ENCODE data around the gene CELF2.

CELF2 gene

GRCh38 chr10:11152801-11153200 lies 135.1 kb downstream of the CELF2 start:
- no peak for TF ChIP-seq TAF1 (IDR thresholded peaks at IDR 0.05; ENCODE audit: borderline replicate concordance, insufficient read depth, low read length)
- TF ChIP-seq FOXP2 (optimal IDR thresholded peaks at IDR 0.05; ENCODE audit: borderline replicate concordance, extremely low read depth, extremely low read length, insufficient read depth), result no peak
- TF ChIP-seq REST (IDR thresholded peaks at IDR 0.05; ENCODE audit: insufficient read depth in 1 of 2, low read depth in 2 of 2, low read length in 2 of 2), result no peak
- no peak for TF ChIP-seq POLR2AphosphoS5 (IDR thresholded peaks at IDR 0.05; ENCODE audit: low read depth, low read length)
- no peak for TF ChIP-seq SIN3A (IDR thresholded peaks at IDR 0.05; ENCODE audit: borderline replicate concordance, insufficient read depth, low read length)

GRCh38 chr10:11153245-11153644 lies 135.6 kb downstream of the CELF2 start:
- TF ChIP-seq REST (IDR thresholded peaks at IDR 0.05; ENCODE audit: insufficient read depth in 1 of 2, low read depth in 2 of 2, low read length in 2 of 2) (no peak), FOXP2 (optimal IDR thresholded peaks at IDR 0.05; ENCODE audit: borderline replicate concordance, extremely low read depth, extremely low read length, insufficient read depth) (no peak), TAF1 (IDR thresholded peaks at IDR 0.05; ENCODE audit: borderline replicate concordance, insufficient read depth, low read length) (no peak), POLR2AphosphoS5 (IDR thresholded peaks at IDR 0.05; ENCODE audit: low read depth, low read length) (no peak)

- TF ChIP-seq POLR2AphosphoS5 (IDR thresholded peaks at IDR 0.05; ENCODE audit: low read depth, low read length) (no peak), FOXP2 (optimal IDR thresholded peaks at IDR 0.05; ENCODE audit: borderline replicate concordance, extremely low read depth, extremely low read length, insufficient read depth) (no peak)
Observed at GRCh38 chr10:11153766-11154165, 136.1 kb downstream of the CELF2 start.

- TF ChIP-seq FOXP2 (optimal IDR thresholded peaks at IDR 0.05; ENCODE audit: borderline replicate concordance, extremely low read depth, extremely low read length, insufficient read depth), result no peak
- TF ChIP-seq TAF1 (IDR thresholded peaks at IDR 0.05; ENCODE audit: borderline replicate concordance, insufficient read depth, low read length), result no peak
- TF ChIP-seq SIN3A (IDR thresholded peaks at IDR 0.05; ENCODE audit: borderline replicate concordance, insufficient read depth, low read length), result no peak
Observed at GRCh38 chr10:11154333-11154732, 136.7 kb downstream of the CELF2 start.

DNA sequence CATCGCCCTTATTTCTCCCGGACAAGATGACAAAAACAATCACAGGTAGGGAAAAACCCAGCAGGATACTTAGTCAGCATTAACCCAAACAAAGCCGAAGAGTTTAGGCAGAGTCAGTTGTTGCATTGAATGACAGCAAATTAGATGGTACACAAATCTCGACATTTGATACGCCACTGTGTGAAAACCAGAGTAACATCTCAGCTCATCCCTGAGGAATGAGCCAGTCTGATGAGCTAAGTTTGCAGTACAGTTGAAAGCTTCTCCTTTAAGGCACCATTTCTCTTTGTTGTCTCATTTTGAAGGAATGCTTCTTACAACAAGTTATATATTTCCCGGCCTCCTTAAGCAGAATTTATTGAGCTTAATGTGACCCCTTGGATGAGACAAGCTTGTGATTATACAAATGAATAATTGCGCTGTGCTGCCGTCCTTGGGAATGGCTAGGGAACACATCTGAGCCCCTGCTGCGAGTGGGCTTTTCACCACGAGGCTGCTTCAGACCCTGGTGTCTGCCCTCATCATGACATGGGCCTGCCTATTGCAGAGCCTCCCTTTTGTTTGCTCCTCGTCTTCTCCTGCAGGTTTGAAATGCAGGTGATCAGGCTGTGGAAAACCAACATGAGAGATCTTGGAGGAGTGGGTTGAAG lies 137.3 kb downstream of the CELF2 start:
- TF ChIP-seq SIN3A (IDR thresholded peaks at IDR 0.05; ENCODE audit: borderline replicate concordance, insufficient read depth, low read length) (no peak), TAF1 (IDR thresholded peaks at IDR 0.05; ENCODE audit: borderline replicate concordance, insufficient read depth, low read length) (no peak), REST (IDR thresholded peaks at IDR 0.05; ENCODE audit: insufficient read depth in 1 of 2, low read depth in 2 of 2, low read length in 2 of 2) (no peak), POLR2AphosphoS5 (IDR thresholded peaks at IDR 0.05; ENCODE audit: low read depth, low read length) (no peak), FOXP2 (optimal IDR thresholded peaks at IDR 0.05; ENCODE audit: borderline replicate concordance, extremely low read depth, extremely low read length, insufficient read depth) (no peak)

DNA sequence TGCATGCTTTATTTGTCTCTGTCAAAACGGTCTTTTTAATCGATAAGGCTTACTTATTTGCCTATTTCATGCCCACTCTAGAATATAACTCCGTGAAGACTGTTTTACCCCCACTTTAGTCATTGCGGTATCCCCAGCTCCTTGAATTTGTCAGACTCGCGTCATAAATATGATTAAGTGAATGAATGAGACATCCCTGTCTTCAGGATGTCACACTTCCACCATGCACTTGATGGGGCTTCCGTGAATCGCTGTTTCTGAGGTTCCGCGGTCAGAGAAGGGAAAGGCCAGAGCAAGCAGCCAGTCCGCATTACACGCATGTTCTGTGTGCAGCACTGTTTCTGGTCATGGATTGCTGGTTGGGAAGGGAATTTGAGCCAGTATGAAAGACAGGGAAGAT lies 138.8 kb downstream of the CELF2 start:
- TF ChIP-seq REST (IDR thresholded peaks at IDR 0.05; ENCODE audit: insufficient read depth in 1 of 2, low read depth in 2 of 2, low read length in 2 of 2) (no peak), SIN3A (IDR thresholded peaks at IDR 0.05; ENCODE audit: borderline replicate concordance, insufficient read depth, low read length) (no peak), TAF1 (IDR thresholded peaks at IDR 0.05; ENCODE audit: borderline replicate concordance, insufficient read depth, low read length) (no peak), FOXP2 (optimal IDR thresholded peaks at IDR 0.05; ENCODE audit: borderline replicate concordance, extremely low read depth, extremely low read length, insufficient read depth) (no peak), POLR2AphosphoS5 (IDR thresholded peaks at IDR 0.05; ENCODE audit: low read depth, low read length) (no peak)

All from PFSK-1 (cell line).